Smooth muscle cell (in vitro differentiated cells): ENCODE data around the gene LRRC32. TPM values are rescaled to one million over a fixed set of nuclear protein-coding genes. Genes with fewer than 3 reads are reported as not detected.

Experiments used
- DNase-seq: peaks from one replicate; lab custom pipeline; 2025; ENCODE audit not compliant: unreplicated experiment; lab: John Stamatoyannopoulos, UW
- H2AFZ ChIP-seq: fragments of 200-600 bp; sonication (generic); 2 replicates; pipeline ENCODE4 v1.6.0; 2016; ENCODE audit warnings: antibody characterized with exemption, low read depth, mild to moderate bottlenecking
- H3F3A ChIP-seq: fragments of 200-600 bp; sonication (generic); 2 replicates; pipeline ENCODE4 v1.6.0; 2017; ENCODE audit warnings: antibody characterized with exemption, low read depth
- H3K27ac ChIP-seq: fragments of 200-600 bp; sonication (generic); 2 replicates; pipeline ENCODE4 v1.5.1; 2016; ENCODE audit warnings: low read depth, mild to moderate bottlenecking
- H3K27me3 ChIP-seq: fragments of 200-600 bp; sonication (generic); 2 replicates; pipeline ENCODE4 v1.6.1; 2016; ENCODE audit warnings: low read depth, mild to moderate bottlenecking
- H3K36me3 ChIP-seq: fragments of 200-600 bp; sonication (generic); 2 replicates; pipeline ENCODE4 v1.5.1; 2016; ENCODE audit warnings: low read depth
- H3K4me1 ChIP-seq: fragments of 200-600 bp; sonication (generic); 2 replicates; pipeline ENCODE4 v1.5.1; 2016; ENCODE audit warnings: low read depth
- H3K4me2 ChIP-seq: fragments of 200-600 bp; sonication (generic); 2 replicates; pipeline ENCODE4 v1.6.0; 2016; ENCODE audit warnings: mild to moderate bottlenecking
- H3K4me3 ChIP-seq: fragments of 200-600 bp; sonication (generic); 2 replicates; pipeline ENCODE4 v1.5.1; 2016; ENCODE audit warnings: mild to moderate bottlenecking
- H3K79me2 ChIP-seq: fragments of 200-600 bp; sonication (generic); 2 replicates; pipeline ENCODE4 v1.6.0; 2016; ENCODE audit warnings: low read depth, mild to moderate bottlenecking
- H3K9ac ChIP-seq: fragments of 200-600 bp; sonication (generic); 2 replicates; pipeline ENCODE4 v1.6.0; 2016; ENCODE audit warnings: low read depth
- H3K9me3 ChIP-seq: fragments of 200-600 bp; sonication (generic); replicated peaks from 2 replicates; pipeline ENCODE4 v1.5.1; 2016; ENCODE audit warnings: low read depth
- H4K20me1 ChIP-seq: fragments of 200-600 bp; sonication (generic); 2 replicates; pipeline ENCODE4 v1.6.0; 2016; ENCODE audit warnings: low read depth
- CTCF ChIP-seq: fragments of 200-600 bp; sonication (generic); IDR thresholded peaks from 2 replicates; pipeline ENCODE4 v1.5.1; 2017; ENCODE audit warnings: borderline replicate concordance, mild to moderate bottlenecking, antibody characterized with exemption; ENCODE audit not compliant: insufficient read depth, poor library complexity, severe bottlenecking
- WGBS: methylation state at CpG from one replicate; pipeline ENCODE4 v1.1.7; 2016; ENCODE audit warnings: low lambda C conversion rate; 5-methylcytosine and 5-hydroxymethylcytosine counted together
- polyA plus RNA-seq: library from polyadenylated mRNA; unstranded; fragments of >200 nt; fragmentation: Nextera tagmentation; extraction: Ambion mirVana; gene quantifications from 2 replicates; pipeline ENCODE4 v1.2.1, GENCODE V29; 2016
- total RNA-seq: library from RNA; depleted of rRNA; stranded (reverse); fragments of >200 nt; gene quantifications from 2 replicates; pipeline ENCODE4 v1.2.3, GENCODE V29; 2014

LRRC32 gene
- total and polyA plus RNA-seq, 2 experiments from 2014 or later = 171 to 444 TPM

- Histone ChIP-seq H3K9me3 (no peaks in the 10 kb centered on the region), H3K27me3 (no peaks in the 10 kb centered on the region), H3K79me2 (no peaks in the 10 kb centered on the region), H3K36me3 (no peaks in the 10 kb centered on the region), H3K27ac (no peak overlapping the region), H3K4me2 (no peak overlapping the region), H3K4me3 (no peak overlapping the region), H4K20me1 (no peaks in the 10 kb centered on the region), H2AFZ (no peak overlapping the region), H3K4me1 (peaks cover 8% of the 10 kb centered on the region), H3K9ac (no peak overlapping the region), H3F3A (no peaks in the 10 kb centered on the region)
- WGBS = 89% methylated on average over 11 of the region's 11 CpGs
- no peak for TF ChIP-seq CTCF
- no peak for DNase-seq
Observed at GRCh38 chr11:76638270-76639197, 32.0 kb downstream of the LRRC32 start.

- H3K9ac ChIP-seq = no peak overlapping the region
- no peaks in the 10 kb centered on the region for H3F3A ChIP-seq
- no peak overlapping the region for H3K4me3 ChIP-seq
- H3K4me2 ChIP-seq = no peak overlapping the region
- no peaks in the 10 kb centered on the region for H3K9me3 ChIP-seq
- H3K4me1 ChIP-seq = peaks cover 8% of the 10 kb centered on the region
- no peaks in the 10 kb centered on the region for H4K20me1 ChIP-seq
- WGBS = 87% methylated on average over 14 of the region's 14 CpGs
- no peaks in the 10 kb centered on the region for H3K27me3 ChIP-seq
- H2AFZ ChIP-seq = no peak overlapping the region
- H3K79me2 ChIP-seq = no peaks in the 10 kb centered on the region
- H3K36me3 ChIP-seq = no peaks in the 10 kb centered on the region
- DNase-seq = no peak
- no peak overlapping the region for H3K27ac ChIP-seq
- TF ChIP-seq CTCF = no peak
Observed at GRCh38 chr11:76637491-76638269, 32.9 kb downstream of the LRRC32 start.

DNA sequence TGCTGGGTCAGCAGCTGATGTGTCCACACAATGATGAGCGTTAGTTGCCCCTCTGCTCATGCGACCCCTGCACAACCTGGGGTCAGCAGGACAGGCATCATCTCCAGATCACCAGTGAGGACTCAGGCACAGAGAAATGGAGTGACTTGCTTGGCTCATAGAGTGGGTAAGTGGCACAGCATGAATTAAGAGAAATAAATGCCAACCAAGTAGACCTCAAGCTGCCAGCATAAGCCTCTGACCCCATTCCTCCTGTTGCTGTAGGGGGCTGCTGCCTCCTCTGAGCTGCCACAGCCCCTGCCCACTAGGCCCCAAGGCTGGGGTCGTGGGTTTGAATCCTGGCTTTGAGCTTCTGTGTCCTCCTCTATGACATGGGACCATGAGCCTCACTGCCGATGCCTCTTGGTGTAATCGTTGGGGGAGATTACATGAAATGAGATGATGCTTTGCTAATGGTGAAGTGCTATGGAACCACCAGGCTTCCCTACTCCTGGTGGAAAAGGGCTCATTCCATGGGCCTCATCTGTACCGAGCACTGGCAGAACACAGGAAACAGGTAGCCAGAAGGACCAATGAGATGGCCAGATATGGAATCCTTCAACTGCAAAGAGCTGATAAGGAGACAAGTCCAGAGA is 33.6 kb downstream of the LRRC32 start:
- H3K4me2 ChIP-seq = no peak overlapping the region
- no peaks in the 10 kb centered on the region for H4K20me1 ChIP-seq
- H3K4me3 ChIP-seq = no peak overlapping the region
- H3K27ac ChIP-seq = no peak overlapping the region
- H3K9me3 ChIP-seq = no peaks in the 10 kb centered on the region
- no peak overlapping the region for H3K9ac ChIP-seq
- no peak for DNase-seq
- H3K79me2 ChIP-seq = no peaks in the 10 kb centered on the region
- peaks cover 8% of the 10 kb centered on the region for H3K4me1 ChIP-seq
- no peaks in the 10 kb centered on the region for H3K27me3 ChIP-seq
- WGBS = 95% methylated on average over 6 of the region's 6 CpGs
- no peak overlapping the region for H2AFZ ChIP-seq
- no peaks in the 10 kb centered on the region for H3F3A ChIP-seq
- H3K36me3 ChIP-seq = no peaks in the 10 kb centered on the region
- no peak for TF ChIP-seq CTCF
